Stimulated activated CD8-positive, alpha-beta memory T cell treated with anti-CD3 and anti-CD28 coated beads, Interleukin-7, amount 100 ng/mL, for 4 hours (primary cell): ENCODE data around the gene TRPV4.
A peak's percentile ranks its signal among the peaks of the same experiment; 100 is the strongest.

Experiments used
- DNase-seq, 2 donors: peaks; one replicate each; pipeline ENCODE4 v3.0.0-alpha.2; 2020; ENCODE audit warnings: low read depth in 2 of 2

The TRPV4 gene

GRCh38 chr12:109777544-109777943, 55.7 kb downstream of the TRPV4 start:
- DNase-seq, result no peak

- no peak for DNase-seq
Observed at GRCh38 chr12:109776624-109777023, 56.6 kb downstream of the TRPV4 start.

GRCh38 chr12:109775172-109775881, 57.9 kb downstream of the TRPV4 start:
- DNase-seq, result peak; percentile 44 to 45

GRCh38 chr12:109773384-109774011, 59.7 kb downstream of the TRPV4 start:
- DNase-seq, result no peak

- no peak for DNase-seq
Observed at GRCh38 chr12:109772622-109773321, 60.4 kb downstream of the TRPV4 start.

GRCh38 chr12:109771746-109772621, 61.2 kb downstream of the TRPV4 start:
- DNase-seq, result no peak

- DNase-seq, result no peak
Observed at GRCh38 chr12:109770861-109771670, 62.1 kb downstream of the TRPV4 start.

GRCh38 chr12:109770104-109770860, 62.9 kb downstream of the TRPV4 start:
- DNase-seq, result no peak

- DNase-seq, result no peak
Observed at GRCh38 chr12:109768901-109769670, 64.1 kb downstream of the TRPV4 start.

- DNase-seq, result no peak
Observed at GRCh38 chr12:109767991-109768900, 65.0 kb downstream of the TRPV4 start.

GRCh38 chr12:109767456-109767855, 65.7 kb downstream of the TRPV4 start:
- no peak for DNase-seq

GRCh38 chr12:109766251-109766778, 66.9 kb downstream of the TRPV4 start:
- no peak for DNase-seq

- DNase-seq, result no peak
Observed at GRCh38 chr12:109765446-109765810, 67.8 kb downstream of the TRPV4 start.

GRCh38 chr12:109764776-109765445, 68.3 kb downstream of the TRPV4 start:
- DNase-seq, result no peak

GRCh38 chr12:109764123-109764522, 69.1 kb downstream of the TRPV4 start:
- no peak for DNase-seq

- DNase-seq, result no peak
Observed at GRCh38 chr12:109763201-109763841, 69.9 kb downstream of the TRPV4 start.

GRCh38 chr12:109762673-109763191, 70.5 kb downstream of the TRPV4 start:
- no peak for DNase-seq
